ENCODE data around the gene SSR1.

Gene SSR1

GRCh38 chr6:7328243-7328642 is 15.2 kb upstream of the SSR1 start:
- Histone ChIP-seq H3K4me3 (ENCODE audit: insufficient read depth, low read length, poor library complexity, severe bottlenecking) (no peak overlapping the region), H3F3A (ENCODE audit: insufficient read depth) (no peaks in the 10 kb centered on the region), H4K20me1 (ENCODE audit: low read depth, low read length) (no peaks in the 10 kb centered on the region), H3K9me2 (replicated peaks; ENCODE audit: insufficient read depth, low read length) (no peaks in the 10 kb centered on the region), H3K9me3 (ENCODE audit: insufficient read depth, low read length) (no peaks in the 10 kb centered on the region), H3K4me2 (ENCODE audit: low read depth, low read length, poor library complexity, severe bottlenecking) (no peak overlapping the region), H3K27ac (ENCODE audit: low read depth, low read length) (no peak overlapping the region), H3K36me3 (ENCODE audit: low read length) (no peaks in the 10 kb centered on the region), H2AFZ (ENCODE audit: low read depth, low read length, severe bottlenecking) (no peak overlapping the region), H3K27me3 (ENCODE audit: low read length) (peaks cover 5% of the 10 kb centered on the region; the same call in 1 of the 2 replicates), H3K9ac (ENCODE audit: low read length) (no peak overlapping the region), H3K79me2 (ENCODE audit: insufficient read depth, low read length) (no peaks in the 10 kb centered on the region)
- TF ChIP-seq EZH2phosphoT487 (conservative IDR thresholded peaks at IDR 0.05; ENCODE audit: low read length) (no peak), CTCF (IDR thresholded peaks at IDR 0.05; ENCODE audit: insufficient read depth, low read length, poor library complexity, severe bottlenecking) (no peak)

GRCh38 chr6:7325750-7326149 is 12.8 kb upstream of the SSR1 start:
- Histone ChIP-seq H3K9me2 (replicated peaks; ENCODE audit: insufficient read depth, low read length) (no peaks in the 10 kb centered on the region), H4K20me1 (ENCODE audit: low read depth, low read length) (no peaks in the 10 kb centered on the region), H3K27ac (ENCODE audit: low read depth, low read length) (no peak overlapping the region), H3K36me3 (ENCODE audit: low read length) (no peaks in the 10 kb centered on the region), H3K4me3 (ENCODE audit: insufficient read depth, low read length, poor library complexity, severe bottlenecking) (no peak overlapping the region), H2AFZ (ENCODE audit: low read depth, low read length, severe bottlenecking) (no peak overlapping the region), H3K9ac (ENCODE audit: low read length) (no peak overlapping the region), H3F3A (ENCODE audit: insufficient read depth) (no peaks in the 10 kb centered on the region), H3K9me3 (ENCODE audit: insufficient read depth, low read length) (no peaks in the 10 kb centered on the region), H3K79me2 (ENCODE audit: insufficient read depth, low read length) (no peaks in the 10 kb centered on the region), H3K4me2 (ENCODE audit: low read depth, low read length, poor library complexity, severe bottlenecking) (no peak overlapping the region), H3K27me3 (ENCODE audit: low read length) (peaks cover 5% of the 10 kb centered on the region; the same call in 1 of the 2 replicates)
- TF ChIP-seq EZH2phosphoT487 (conservative IDR thresholded peaks at IDR 0.05; ENCODE audit: low read length) (no peak), CTCF (IDR thresholded peaks at IDR 0.05; ENCODE audit: insufficient read depth, low read length, poor library complexity, severe bottlenecking) (no peak)

GRCh38 chr6:7324520-7324919 is 11.5 kb upstream of the SSR1 start:
- Histone ChIP-seq H3K9ac (ENCODE audit: low read length) (no peak overlapping the region), H3F3A (ENCODE audit: insufficient read depth) (no peaks in the 10 kb centered on the region), H3K4me2 (ENCODE audit: low read depth, low read length, poor library complexity, severe bottlenecking) (no peak overlapping the region), H2AFZ (ENCODE audit: low read depth, low read length, severe bottlenecking) (peak overlapping the region; percentile 2), H3K27me3 (ENCODE audit: low read length) (peaks cover 5% of the 10 kb centered on the region; the same call in 1 of the 2 replicates), H4K20me1 (ENCODE audit: low read depth, low read length) (no peaks in the 10 kb centered on the region), H3K9me3 (ENCODE audit: insufficient read depth, low read length) (no peaks in the 10 kb centered on the region), H3K36me3 (ENCODE audit: low read length) (no peaks in the 10 kb centered on the region), H3K27ac (ENCODE audit: low read depth, low read length) (no peak overlapping the region), H3K4me3 (ENCODE audit: insufficient read depth, low read length, poor library complexity, severe bottlenecking) (no peak overlapping the region), H3K9me2 (replicated peaks; ENCODE audit: insufficient read depth, low read length) (no peaks in the 10 kb centered on the region), H3K79me2 (ENCODE audit: insufficient read depth, low read length) (no peaks in the 10 kb centered on the region)
- TF ChIP-seq CTCF (IDR thresholded peaks at IDR 0.05; ENCODE audit: insufficient read depth, low read length, poor library complexity, severe bottlenecking) (no peak), EZH2phosphoT487 (conservative IDR thresholded peaks at IDR 0.05; ENCODE audit: low read length) (no peak)

All from SU-DHL-6 (cell line).